Caco-2 (cell line): ENCODE data around the gene CDS2. TPM values are rescaled to one million over a fixed set of nuclear protein-coding genes. Genes with fewer than 3 reads are reported as not detected.

Experiments used
- BruUV-seq: library from RNA; stranded (reverse); fragments of 400-500 nt; replicated peaks from 2 replicates; lab custom pipeline; 2021; lab: Mats Ljungman, UMichigan
- CTCF ChIA-PET: fragments of 300-600 bp; sonication (Branson Sonifier 250); formaldehyde crosslinking; loops from one replicate; lab custom pipeline; 2022; ENCODE audit warnings: antibody characterized with exemption; lab: Charles Lee
- POLR2A ChIA-PET: fragments of 300-600 bp; sonication (Branson Sonifier 250); formaldehyde crosslinking; loops from one replicate; lab custom pipeline; 2022; ENCODE audit warnings: antibody characterized with exemption; lab: Charles Lee
- DNase-seq, 2 experiments: peaks; one replicate each; pipeline versions ENCODE4 v3.0.0 to v3.0.0-alpha.2; 2020 to 2022
- H3K27me3 ChIP-seq: replicated peaks from 2 replicates; pipeline ENCODE4 v1.6.0; 2011; ENCODE audit warnings: low read length; ENCODE audit not compliant: control insufficient read depth, insufficient read depth
- H3K36me3 ChIP-seq: 2 replicates; pipeline ENCODE4 v1.5.1; 2011; ENCODE audit warnings: low read length; ENCODE audit not compliant: control insufficient read depth, insufficient read depth
- H3K4me1 ChIP-seq: fragments of 250-450 bp; sonication (Bioruptor Pico); 2 replicates; pipeline ENCODE4 v1.5.1; 2020; ENCODE audit warnings: mild to moderate bottlenecking
- H3K4me3 ChIP-seq: 2 replicates; pipeline ENCODE4 v1.5.1; 2011; ENCODE audit warnings: low read depth, mild to moderate bottlenecking, control low read depth, low read length
- H3K9me3 ChIP-seq: fragments of 250-450 bp; sonication (Bioruptor Pico); 2 replicates; pipeline ENCODE4 v1.5.1; 2020; ENCODE audit warnings: mild to moderate bottlenecking, moderate library complexity
- H3K27ac Mint-ChIP-seq: one replicate; pipeline ENCODE4 v1.8.0; 2022; ENCODE audit warnings: mixed read lengths; ENCODE audit not compliant: unreplicated experiment
- H3K27me3 Mint-ChIP-seq: one replicate; pipeline ENCODE4 v1.8.0; 2022; ENCODE audit warnings: mixed read lengths; ENCODE audit not compliant: insufficient read depth, unreplicated experiment
- H3K36me3 Mint-ChIP-seq: one replicate; pipeline ENCODE4 v1.8.0; 2022; ENCODE audit warnings: mild to moderate bottlenecking, mixed read lengths; ENCODE audit not compliant: insufficient read depth, unreplicated experiment
- H3K4me1 Mint-ChIP-seq: one replicate; pipeline ENCODE4 v1.8.0; 2022; ENCODE audit warnings: low read depth, mixed read lengths; ENCODE audit not compliant: unreplicated experiment
- H3K4me3 Mint-ChIP-seq: one replicate; pipeline ENCODE4 v1.8.0; 2022; ENCODE audit warnings: mild to moderate bottlenecking, moderate library complexity, mixed read lengths; ENCODE audit not compliant: unreplicated experiment
- H3K9me3 Mint-ChIP-seq: one replicate; pipeline ENCODE4 v1.8.0; 2022; ENCODE audit warnings: mixed read lengths; ENCODE audit not compliant: unreplicated experiment
- intact Hi-C: fragments of 100-400 bp; cut with micrococcal nuclease; formaldehyde crosslinking; loops from one replicate; pipeline ENCODE4 v1.10.0; 2022; ENCODE audit not compliant: unreplicated experiment
- total RNA-seq: library from RNA; stranded (reverse); gene quantifications from 2 replicates; pipeline ENCODE4 v1.2.3, GENCODE V29; 2022
- TF ChIP-seq, protein P1 (sequence below), 2 experiments: fragments of 200-600 bp in 1 of 2; IDR thresholded peaks; 1 replicate in 1 of 2; 2 replicates in 1 of 2; pipeline versions ENCODE4 v1.5.1 to v1.8.0; 2011 to 2022; ENCODE audit warnings: antibody characterized with exemption in 1 of 2, control low read depth in 1 of 2, inconsistent platforms in 1 of 2, low read depth in 1 of 2, low read length in 1 of 2, mild to moderate bottlenecking in 1 of 2, moderate library complexity in 1 of 2; ENCODE audit not compliant: insufficient read depth in 1 of 2, severe bottlenecking in 1 of 2, unreplicated experiment in 1 of 2

The CDS2 gene
- total RNA-seq, 1 experiment from 2014 or later: 53.8 TPM

DNA sequence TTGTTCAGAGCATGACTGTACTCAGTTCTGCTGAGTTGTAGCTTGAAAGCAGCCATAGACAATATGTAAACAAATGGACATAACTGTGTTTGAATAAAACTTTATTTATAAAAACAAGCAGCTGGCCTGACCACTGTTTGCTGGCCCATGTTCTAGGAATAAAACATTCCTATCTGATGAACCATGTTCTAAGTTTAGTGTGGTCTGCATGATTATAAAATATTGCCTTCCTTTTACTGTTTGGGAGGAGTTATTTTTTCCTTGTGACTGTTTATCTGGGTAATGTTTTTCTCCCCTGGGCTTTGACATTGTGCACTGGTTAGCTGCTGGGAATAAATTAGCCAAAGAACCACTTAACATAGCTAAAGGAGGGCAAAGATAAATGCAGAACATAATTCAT is 55.1 kb downstream of the CDS2 start:
- H3K9me3 Mint-ChIP-seq: no peaks in the 10 kb centered on the region
- H3K4me3 Mint-ChIP-seq: no peak overlapping the region
- Histone ChIP-seq H3K27me3 (no peaks in the 10 kb centered on the region), H3K4me1 (no peaks in the 10 kb centered on the region), H3K36me3 (peaks cover 2% of the 10 kb centered on the region), H3K9me3 (no peaks in the 10 kb centered on the region), H3K4me3 (no peak overlapping the region)
- CTCF ChIA-PET: interaction anchor here (0.8 kb wide), 1 partner anchor 56 kb away, joined by 3 read pairs; the partner anchor contains the start of gene CDS2
- no TSS peak for BruUV-seq
- H3K27ac Mint-ChIP-seq: no peak overlapping the region
- no peaks in the 10 kb centered on the region for H3K27me3 Mint-ChIP-seq
- intact Hi-C loops: no loop called here
- no peak for DNase-seq
- H3K36me3 Mint-ChIP-seq: peaks cover 11% of the 10 kb centered on the region
- no peaks in the 10 kb centered on the region for H3K4me1 Mint-ChIP-seq
- POLR2A ChIA-PET: no interaction called here
- TF ChIP-seq, protein P1, sequence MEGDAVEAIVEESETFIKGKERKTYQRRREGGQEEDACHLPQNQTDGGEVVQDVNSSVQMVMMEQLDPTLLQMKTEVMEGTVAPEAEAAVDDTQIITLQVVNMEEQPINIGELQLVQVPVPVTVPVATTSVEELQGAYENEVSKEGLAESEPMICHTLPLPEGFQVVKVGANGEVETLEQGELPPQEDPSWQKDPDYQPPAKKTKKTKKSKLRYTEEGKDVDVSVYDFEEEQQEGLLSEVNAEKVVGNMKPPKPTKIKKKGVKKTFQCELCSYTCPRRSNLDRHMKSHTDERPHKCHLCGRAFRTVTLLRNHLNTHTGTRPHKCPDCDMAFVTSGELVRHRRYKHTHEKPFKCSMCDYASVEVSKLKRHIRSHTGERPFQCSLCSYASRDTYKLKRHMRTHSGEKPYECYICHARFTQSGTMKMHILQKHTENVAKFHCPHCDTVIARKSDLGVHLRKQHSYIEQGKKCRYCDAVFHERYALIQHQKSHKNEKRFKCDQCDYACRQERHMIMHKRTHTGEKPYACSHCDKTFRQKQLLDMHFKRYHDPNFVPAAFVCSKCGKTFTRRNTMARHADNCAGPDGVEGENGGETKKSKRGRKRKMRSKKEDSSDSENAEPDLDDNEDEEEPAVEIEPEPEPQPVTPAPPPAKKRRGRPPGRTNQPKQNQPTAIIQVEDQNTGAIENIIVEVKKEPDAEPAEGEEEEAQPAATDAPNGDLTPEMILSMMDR (IDR thresholded peaks at IDR 0.05; ENCODE audit: insufficient read depth in 1 of 2, low read depth in 1 of 2, low read length in 1 of 2, severe bottlenecking in 1 of 2, unreplicated experiment in 1 of 2): no peak

DNA sequence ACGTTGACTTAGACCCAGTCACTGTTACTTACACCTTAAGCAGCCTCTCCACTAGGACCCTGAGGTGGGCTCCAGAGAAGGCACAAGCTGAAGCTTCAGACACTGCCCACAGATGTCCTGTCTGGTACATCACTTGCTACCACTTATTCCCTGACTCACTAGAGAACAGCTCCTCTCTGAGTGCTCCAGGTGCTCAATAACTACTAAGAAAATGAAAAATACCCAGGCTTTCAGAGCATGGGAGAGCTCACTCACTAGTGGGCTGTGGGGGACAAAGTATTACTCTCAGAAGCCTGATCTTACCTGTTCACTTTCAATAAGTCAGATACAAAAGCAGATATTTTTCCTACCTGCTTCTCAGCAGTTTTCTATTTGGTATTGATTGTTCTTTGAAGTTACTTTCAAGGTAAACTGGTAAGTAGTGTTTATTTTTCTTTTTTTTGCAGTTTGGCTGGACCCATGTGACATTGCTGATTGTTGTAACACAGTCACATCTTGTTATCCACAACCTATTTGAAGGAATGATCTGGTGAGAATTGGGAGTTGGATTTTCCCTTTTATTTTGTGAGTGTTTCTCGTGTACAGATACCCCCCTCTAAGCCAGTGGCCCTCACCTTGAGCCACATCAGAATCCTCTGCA is 55.9 kb downstream of the CDS2 start:
- BruUV-seq: no TSS peak
- no peaks in the 10 kb centered on the region for H3K27me3 ChIP-seq
- H3K4me1 ChIP-seq: no peaks in the 10 kb centered on the region
- H3K9me3 ChIP-seq: no peaks in the 10 kb centered on the region
- no peak overlapping the region for H3K4me3 ChIP-seq
- CTCF ChIA-PET: interaction anchor here (1.0 kb wide), 1 partner anchor 9 kb away, joined by 3 read pairs; no protein-coding TSS in a partner anchor
- H3K36me3 Mint-ChIP-seq: peaks cover 11% of the 10 kb centered on the region
- no peak overlapping the region for H3K4me3 Mint-ChIP-seq
- POLR2A ChIA-PET: no interaction called here
- H3K4me1 Mint-ChIP-seq: no peaks in the 10 kb centered on the region
- H3K27ac Mint-ChIP-seq: no peak overlapping the region
- no peaks in the 10 kb centered on the region for H3K27me3 Mint-ChIP-seq
- H3K9me3 Mint-ChIP-seq: no peaks in the 10 kb centered on the region
- TF ChIP-seq, protein P1 (IDR thresholded peaks at IDR 0.05; ENCODE audit: insufficient read depth in 1 of 2, low read depth in 1 of 2, low read length in 1 of 2, severe bottlenecking in 1 of 2, unreplicated experiment in 1 of 2): no peak
- intact Hi-C loops: no loop called here
- peaks cover 2% of the 10 kb centered on the region for H3K36me3 ChIP-seq
- DNase-seq: no peak

DNA sequence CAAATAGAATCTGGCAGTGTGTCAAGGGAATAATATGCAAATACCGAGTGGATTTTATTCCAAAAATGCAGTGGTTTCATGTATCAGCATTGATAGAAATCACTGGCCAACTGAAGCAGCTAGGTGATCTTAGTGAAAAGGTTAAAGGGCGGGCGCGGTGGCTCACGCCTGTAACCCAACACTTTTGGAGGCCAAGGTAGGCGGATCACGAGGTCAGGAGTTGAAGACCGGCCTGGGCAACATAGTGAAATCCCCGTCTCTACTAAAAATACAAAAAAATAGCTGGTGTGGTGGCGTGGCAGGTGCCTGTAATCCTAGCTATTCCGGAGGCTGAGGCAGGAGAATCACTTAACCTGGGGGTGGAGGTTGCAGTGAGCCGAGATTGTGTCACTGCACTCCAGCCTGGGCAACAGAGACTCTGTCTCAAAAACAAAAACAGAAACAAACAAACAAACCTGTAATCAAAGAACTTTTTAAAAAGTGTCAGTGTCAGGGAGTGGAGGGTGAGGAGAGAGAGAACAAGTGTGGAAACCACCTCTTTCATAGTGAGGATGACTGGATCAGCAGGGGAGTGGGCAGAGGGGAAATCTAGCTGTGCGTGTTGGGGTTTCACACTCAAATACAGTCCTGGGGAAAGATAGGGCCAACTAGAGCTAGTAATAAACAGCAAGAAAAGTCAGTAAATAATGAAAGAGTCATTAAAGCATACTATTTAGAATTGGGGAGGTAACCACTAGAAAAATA is 57.1 kb downstream of the CDS2 start:
- Histone ChIP-seq H3K9me3 (no peaks in the 10 kb centered on the region), H3K4me1 (no peaks in the 10 kb centered on the region), H3K36me3 (peaks cover 2% of the 10 kb centered on the region), H3K27me3 (no peaks in the 10 kb centered on the region), H3K4me3 (no peak overlapping the region)
- ChIA-PET CTCF (interaction anchor here (1.0 kb wide), 2 partner anchors 8 to 57 kb away, joined by 3 read pairs; partner anchors contain the start of gene CDS2), POLR2A (no interaction called here)
- TF ChIP-seq, protein P1 (IDR thresholded peaks at IDR 0.05; ENCODE audit: insufficient read depth in 1 of 2, low read depth in 1 of 2, low read length in 1 of 2, severe bottlenecking in 1 of 2, unreplicated experiment in 1 of 2): no peak
- no peaks in the 10 kb centered on the region for H3K4me1 Mint-ChIP-seq
- no TSS peak for BruUV-seq
- intact Hi-C loops: no loop called here
- no peak for DNase-seq
- H3K36me3 Mint-ChIP-seq: peaks cover 16% of the 10 kb centered on the region
- H3K27ac Mint-ChIP-seq: no peak overlapping the region
- H3K9me3 Mint-ChIP-seq: no peaks in the 10 kb centered on the region
- H3K4me3 Mint-ChIP-seq: no peak overlapping the region
- no peaks in the 10 kb centered on the region for H3K27me3 Mint-ChIP-seq
